Keratinocyte (primary cell): ENCODE measurements around the gene NKAPD1.

Source experiments
- EZH2 ChIP-seq: IDR thresholded peaks from one replicate; pipeline ENCODE4 v1.6.1; 2012; ENCODE audit warnings: inconsistent platforms, mild to moderate bottlenecking, low read length, moderate library complexity
- TF ChIP-seq, protein P1 (sequence below), 3 experiments: IDR thresholded peaks in 1 of 3; conservative IDR thresholded peaks in 1 of 3; optimal IDR thresholded peaks in 1 of 3; 2 replicates in 2 of 3; 3 replicates in 1 of 3; pipeline versions ENCODE3 to v1.5.1; 2011; ENCODE audit warnings: low read length in 3 of 3, mild to moderate bottlenecking in 3 of 3, moderate library complexity in 2 of 3, control low read depth in 1 of 3, inconsistent platforms in 1 of 3; ENCODE audit not compliant: insufficient read depth in 2 of 3; ENCODE audit errors: extremely low read depth in 1 of 3

DNA sequence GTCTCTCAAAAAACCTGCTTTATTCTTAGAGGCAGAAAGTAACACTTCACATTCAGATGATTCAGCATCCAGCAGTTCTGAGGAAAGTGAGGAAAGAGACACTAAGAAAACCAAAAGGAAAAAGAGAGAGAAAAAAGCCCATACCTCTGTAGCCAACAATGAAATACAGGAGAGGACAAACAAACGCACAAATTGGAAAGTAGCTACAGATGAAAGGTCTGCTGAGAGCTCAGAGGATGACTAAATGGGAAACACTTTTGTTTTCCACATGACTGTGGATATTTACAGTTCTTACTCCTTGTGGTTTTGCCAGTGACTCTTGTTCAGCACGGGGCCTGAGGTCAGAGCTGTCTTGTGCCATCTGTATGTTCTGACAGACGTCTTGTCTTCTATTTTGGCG lies 8.6 kb downstream of the NKAPD1 start:
- TF ChIP-seq EZH2: no peak
- TF ChIP-seq, protein P1, sequence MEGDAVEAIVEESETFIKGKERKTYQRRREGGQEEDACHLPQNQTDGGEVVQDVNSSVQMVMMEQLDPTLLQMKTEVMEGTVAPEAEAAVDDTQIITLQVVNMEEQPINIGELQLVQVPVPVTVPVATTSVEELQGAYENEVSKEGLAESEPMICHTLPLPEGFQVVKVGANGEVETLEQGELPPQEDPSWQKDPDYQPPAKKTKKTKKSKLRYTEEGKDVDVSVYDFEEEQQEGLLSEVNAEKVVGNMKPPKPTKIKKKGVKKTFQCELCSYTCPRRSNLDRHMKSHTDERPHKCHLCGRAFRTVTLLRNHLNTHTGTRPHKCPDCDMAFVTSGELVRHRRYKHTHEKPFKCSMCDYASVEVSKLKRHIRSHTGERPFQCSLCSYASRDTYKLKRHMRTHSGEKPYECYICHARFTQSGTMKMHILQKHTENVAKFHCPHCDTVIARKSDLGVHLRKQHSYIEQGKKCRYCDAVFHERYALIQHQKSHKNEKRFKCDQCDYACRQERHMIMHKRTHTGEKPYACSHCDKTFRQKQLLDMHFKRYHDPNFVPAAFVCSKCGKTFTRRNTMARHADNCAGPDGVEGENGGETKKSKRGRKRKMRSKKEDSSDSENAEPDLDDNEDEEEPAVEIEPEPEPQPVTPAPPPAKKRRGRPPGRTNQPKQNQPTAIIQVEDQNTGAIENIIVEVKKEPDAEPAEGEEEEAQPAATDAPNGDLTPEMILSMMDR (optimal IDR thresholded peaks at IDR 0.05 in 1 of 3, IDR thresholded peaks at IDR 0.05 in 1 of 3, conservative IDR thresholded peaks at IDR 0.05 in 1 of 3; ENCODE audit: extremely low read depth in 1 of 3, insufficient read depth in 2 of 3, low read length in 3 of 3): no peak
